Astrocyte of the hippocampus (primary cell): ENCODE results near the gene EYA2.

Source experiments
- DNase-seq: peaks from one replicate; pipeline ENCODE4 v3.0.0; 2011; ENCODE audit warnings: low read depth, low spot score

Gene EYA2

DNA sequence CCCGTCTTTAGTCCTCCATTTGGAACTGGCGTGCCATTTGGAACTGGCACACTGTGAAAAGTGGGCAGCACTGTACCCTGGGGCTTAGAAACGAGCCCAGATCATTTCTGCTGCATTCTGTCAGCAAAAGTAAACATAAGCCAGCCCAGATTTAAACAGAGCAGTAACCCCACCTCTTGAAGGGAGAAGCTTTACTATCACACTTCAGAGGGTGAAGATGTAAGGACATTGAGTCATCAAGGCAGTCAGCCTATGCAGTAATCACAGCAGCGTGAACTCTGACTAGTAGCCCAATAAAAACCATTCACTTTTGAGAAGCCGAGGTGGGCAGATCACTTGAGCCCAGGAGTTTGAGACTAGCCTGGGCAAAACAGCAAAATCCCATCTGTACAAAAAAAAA lies 216.9 kb downstream of the EYA2 start:
- DNase-seq: no peak

DNA sequence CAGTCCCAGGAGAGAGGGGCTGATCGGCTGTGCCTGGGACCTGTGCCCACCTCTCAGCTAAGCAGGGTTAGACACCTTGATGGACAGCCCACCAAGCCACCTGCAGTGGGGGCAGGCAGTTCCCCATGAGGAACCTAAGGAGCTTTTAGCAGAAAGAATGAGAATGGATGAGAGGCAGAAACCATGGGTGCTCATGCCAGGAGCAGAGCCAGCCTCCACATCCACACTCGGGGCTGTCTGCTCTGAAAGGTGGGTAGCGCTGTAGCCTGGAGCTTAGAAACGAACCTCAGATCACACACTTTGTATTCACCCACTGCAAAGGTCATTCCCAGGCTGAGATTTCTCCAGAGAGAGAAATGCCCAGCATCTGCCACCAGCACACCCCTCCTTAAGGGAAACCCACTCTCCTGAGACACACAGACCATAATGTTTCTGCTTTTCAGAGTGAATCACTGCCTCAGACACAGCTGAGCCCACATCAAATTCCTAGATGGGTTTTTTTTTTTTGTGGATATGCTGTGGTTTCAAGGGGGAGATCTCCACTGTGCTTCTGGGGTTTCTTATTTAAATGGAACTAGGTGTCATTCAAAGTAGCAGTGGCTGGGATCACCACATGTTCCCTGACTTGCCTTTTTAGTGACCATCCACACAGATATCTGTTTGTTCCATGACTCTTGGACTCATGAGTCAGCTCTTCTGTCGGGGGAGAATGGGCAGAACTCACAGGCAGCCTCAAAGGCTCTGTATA lies 218.9 kb downstream of the EYA2 start:
- DNase-seq: peak; percentile 69

DNA sequence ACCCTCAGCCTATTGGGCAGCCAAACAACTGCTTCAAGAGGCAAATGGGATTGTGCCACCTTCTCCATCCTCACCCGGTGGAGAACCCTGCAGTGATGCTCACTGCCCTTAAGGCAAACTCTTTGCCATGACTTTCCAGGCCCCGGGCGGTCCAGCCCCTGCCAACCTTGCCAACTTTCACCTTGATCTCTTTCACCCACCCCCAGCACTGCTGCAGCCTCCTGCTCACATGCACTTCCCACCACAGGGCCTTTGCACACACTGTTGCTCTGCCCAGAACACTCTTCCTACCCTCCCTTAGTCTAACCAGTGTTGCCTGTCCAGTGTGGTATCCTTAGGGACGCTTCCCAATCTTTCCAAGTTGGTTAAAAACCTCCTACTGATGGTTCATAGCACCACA lies 221.1 kb downstream of the EYA2 start:
- DNase-seq: no peak

DNA sequence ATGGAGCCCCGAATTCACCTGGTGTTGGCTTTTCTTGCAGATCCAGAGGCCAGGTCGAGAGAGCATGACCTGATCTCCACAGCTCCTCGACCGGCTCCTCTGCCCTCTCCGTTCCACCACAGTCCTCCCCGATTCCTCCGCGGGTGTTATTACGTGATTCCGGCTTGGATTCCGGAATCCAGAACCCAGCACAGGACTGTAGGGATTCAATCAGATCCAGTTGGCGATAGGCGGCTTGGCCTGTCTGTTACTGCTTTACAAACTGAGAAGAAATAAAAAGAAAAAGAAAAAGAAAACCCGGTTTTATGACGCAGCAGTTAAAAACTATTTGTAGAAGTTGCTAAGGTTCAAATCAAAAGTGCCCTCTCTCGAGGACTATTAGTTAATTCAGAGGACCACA lies 222.7 kb downstream of the EYA2 start:
- no peak for DNase-seq

DNA sequence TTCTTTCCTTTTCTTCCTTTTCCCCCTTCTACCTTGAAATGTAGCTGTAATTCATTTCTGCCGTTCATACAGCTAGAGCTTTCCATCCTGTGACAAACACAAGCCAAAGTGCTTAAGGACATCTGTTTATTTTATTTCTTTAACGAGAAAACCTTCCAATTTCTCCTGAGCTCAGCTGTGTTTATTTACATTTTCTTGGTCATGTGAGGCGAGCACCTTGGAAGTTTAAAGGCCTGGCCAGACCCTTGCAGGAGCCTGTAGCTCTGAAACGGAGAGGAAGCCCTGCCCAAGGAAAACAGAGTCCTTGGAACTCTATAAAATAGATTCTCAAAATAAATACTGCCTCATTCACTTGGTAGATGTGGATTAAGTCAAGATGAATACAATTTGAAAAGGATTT lies 223.1 kb downstream of the EYA2 start:
- peak; percentile 26 for DNase-seq

DNA sequence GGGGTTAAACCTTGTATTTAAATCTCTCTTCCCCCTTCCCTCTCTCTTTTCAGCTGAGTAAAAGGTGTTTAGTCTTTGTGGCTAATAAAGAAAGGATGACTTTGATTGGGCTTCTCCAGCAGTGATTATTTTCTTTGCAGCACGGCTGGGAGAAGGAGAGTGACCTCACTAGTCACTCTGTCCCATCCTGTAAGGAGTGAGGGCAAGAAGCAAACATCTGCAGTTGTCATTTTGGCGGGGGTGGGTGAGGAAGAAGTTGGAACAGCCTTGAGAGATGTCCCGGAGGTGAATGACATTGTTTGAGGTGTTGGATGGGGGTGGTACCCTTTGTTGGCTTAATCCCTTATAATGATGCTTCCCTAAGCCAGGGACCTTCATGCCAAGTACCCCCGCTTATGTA lies 223.6 kb downstream of the EYA2 start:
- peak; percentile 20 for DNase-seq

DNA sequence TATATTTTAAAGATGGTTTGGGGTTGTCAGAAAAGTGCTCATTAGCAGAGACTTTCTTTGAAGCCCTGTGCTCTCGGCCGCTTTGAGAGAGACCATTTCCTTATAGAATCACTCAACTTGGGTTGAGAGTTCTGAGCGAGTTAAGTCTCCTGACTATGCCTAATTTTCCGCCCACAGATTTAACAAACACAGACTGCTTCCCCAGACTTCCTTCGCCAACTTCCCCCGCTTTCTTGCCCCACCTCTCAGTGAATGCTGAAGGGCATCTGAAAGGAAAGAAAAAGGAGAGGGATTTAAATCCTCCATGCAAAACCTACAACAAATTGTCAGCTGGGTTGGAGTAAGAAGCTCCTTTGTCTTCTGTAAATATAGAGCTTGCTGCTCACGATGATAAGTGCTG lies 224.0 kb downstream of the EYA2 start:
- peak; percentile 20 for DNase-seq

DNA sequence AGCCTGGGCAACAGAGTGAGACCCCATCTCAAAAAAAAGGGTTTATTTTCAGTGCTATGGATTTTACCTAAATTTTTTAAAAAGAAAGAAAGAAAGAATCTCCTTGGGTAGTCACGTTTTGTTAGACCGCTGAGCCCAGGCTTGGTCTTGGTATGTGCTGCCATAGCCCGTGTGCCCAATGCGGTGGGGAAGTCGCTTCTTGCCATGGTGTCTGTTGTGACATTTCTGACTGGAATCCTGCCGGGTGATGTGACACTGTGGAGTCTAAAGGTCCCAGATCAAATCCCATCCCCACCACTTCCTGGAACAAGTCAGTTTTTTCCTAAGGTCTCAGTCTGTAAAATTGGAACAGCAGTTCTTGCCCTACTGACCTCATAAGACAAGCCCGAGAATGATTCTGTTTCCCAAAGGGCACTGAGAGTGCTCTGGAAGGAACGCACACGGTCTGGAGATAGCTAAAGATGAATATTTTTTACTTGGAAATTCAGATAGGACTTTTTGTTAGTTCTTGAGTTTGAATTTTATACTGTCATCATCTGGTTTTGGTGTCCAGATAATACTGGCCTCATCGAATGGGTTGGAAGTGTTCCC lies 225.8 kb downstream of the EYA2 start:
- no peak for DNase-seq

DNA sequence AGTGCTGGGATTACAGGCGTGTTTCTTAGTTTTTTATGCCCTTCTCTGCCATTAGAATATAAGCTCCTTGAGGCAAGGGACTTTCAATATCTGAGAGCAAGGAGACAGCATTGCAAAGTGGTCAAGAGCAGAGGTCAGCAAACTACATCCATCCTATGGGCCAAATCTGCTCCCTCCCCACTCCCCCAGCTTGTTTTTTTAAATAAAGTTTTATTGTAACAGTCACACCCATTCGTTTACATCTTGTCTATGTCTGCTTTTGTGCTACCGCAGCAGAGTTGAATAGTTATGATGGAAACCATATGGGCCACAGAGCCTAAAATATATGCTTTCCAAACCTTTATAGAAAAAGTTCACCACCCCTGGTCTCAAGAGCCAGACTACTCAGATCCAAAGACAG lies 227.9 kb downstream of the EYA2 start:
- DNase-seq: no peak

DNA sequence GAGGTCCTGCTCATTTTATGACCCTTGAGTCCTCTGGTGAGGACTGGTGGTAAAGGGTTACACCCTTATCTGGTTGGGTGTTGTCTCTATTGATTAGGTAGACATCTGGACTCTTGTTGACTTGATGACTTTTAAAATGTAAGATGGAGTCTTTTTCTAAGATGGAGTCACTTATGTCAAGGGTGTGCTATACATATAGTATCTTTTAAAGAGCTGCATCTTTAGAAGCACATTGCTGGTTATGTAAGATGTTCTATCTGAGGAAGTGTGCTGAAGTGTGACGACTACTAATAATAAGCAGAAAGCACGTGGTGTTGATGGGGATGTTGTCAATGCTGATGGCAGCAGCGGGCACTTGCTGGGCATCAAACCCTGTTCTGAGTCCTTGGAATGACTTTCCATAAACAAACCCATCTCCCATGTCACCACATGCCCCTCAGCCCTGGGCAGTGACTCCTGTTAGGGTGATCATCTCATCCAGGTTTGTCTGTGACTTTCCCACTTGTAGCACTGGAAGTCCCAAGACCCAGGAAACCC lies 229.6 kb downstream of the EYA2 start:
- DNase-seq: no peak

DNA sequence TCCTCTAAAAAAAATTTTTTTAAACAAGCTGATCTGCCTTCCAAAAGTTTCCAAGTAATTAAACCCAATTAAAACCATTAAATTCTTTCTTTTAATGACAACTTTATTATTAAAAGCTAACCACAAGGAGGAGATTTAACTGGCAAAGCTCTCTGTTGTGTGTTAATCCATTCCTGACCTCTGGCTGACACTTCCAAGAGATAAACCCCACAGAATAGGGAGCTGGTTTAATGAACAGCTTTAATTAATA lies 230.8 kb downstream of the EYA2 start:
- no peak for DNase-seq

DNA sequence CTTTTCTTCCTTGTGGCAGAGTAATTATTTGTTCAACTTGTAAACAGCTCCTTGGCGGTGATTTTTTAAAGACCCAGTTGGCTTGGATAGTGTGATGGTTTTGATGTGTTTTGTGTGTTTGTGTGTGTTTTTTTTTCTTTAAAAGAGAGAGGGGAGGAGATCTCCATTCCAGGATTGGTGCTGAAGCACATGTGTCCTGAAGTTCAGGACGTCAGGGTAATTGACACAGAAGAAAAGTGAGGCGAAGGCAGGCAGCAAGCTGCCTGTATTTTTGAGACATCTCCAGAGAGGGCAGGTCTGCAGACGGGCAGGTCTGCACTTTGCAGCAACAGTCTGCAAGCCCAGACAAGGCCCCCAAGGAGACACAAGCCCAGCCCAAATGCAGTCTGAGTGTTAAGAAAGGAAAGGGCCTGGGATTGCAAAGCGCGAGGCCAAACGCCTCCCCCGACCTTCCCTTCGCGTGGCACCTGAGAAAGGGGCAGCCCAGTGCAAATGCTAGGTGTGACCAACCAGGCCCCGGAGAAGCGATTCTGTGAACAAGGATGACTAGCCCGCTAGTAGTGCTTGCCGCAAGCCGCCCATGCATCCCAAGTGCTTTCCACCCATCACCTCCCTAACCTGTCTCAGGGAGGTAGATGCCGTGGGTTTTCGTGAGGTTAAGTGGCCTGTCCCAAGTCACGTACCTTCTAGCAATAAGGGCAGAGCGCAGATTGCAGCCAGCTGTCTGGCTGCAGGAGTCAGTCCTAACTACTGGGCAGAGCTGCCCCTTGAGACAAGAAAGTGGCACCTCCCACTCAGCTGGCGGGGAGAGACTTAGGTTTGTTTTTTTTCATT lies 231.3 kb downstream of the EYA2 start:
- peak; percentile 64 for DNase-seq

DNA sequence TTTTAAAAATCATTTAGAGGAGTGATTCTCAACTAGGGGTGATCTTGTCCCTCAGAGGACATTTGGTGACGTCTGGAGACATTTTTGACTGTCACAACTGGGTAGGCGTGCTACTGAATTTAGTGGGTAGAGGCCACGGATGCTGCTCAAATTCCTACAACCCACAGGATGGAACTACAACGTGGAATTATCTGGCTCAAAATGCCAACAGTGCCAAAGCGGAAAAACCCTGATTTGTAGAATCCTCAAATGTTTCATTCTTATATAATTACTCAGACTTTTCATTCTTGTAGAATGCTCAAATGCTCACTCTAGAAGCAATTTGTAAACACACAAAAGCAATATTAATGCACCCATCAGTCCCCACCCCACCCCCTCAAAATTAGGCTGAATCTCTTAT lies 232.1 kb downstream of the EYA2 start:
- DNase-seq: peak; percentile 79

DNA sequence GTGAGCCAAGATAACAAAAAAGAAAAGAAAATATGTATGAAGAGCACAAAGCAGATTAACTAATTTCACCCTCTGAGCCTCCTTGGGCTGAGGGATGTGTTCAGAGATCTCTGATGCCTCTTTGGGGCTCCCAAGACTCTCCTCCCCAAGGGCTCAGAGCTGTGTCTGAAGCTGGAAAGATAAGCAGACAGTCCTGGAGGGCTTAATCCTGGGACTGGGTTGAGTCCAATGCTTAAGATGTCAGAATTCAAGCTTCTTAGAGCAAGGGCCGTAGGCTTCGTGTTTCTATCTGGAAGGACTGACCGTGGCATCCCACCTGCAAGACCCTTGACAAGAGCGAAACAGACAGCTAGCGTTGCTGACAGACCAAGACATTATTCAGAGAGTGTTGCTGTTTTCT lies 232.9 kb downstream of the EYA2 start:
- no peak for DNase-seq

DNA sequence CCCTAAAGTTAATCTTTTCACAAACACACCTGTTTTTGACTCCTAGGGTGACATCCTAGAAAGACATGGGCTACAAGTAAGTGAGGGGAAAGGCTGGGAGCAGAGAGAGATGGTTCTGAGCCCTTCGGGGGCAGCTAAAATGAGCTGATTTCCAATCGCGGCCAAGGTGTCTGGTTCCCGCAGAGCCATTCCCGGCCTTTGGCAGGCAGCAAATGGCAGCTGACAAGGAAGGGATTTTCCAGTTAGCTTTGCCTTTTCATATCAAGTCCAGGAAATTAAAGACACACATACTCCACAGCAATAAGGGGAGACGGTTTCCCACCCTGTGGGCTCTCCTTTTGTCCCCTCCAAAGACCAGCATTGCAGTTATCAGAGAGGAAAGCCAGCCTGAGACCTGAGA lies 233.4 kb downstream of the EYA2 start:
- DNase-seq: peak; percentile 35

DNA sequence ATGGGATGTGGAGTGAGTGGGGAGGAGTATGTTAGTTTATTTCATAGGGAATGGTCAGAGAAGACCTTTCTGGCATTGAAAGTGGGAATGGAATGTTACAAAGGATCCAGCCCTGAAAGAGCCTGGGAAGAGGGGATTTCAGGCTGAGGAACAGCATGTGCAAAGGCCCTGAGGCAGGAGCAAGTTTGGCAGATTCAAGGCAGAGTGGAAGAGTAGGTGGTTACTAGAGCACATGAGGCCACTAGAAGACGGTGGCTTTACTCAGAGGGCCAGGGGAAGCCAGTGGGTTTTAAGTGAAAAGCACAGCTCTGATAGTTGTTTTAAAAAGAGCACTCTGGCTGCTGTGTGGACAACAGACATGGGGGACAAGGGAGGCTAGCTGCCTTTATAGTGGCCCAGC lies 234.7 kb downstream of the EYA2 start:
- no peak for DNase-seq

DNA sequence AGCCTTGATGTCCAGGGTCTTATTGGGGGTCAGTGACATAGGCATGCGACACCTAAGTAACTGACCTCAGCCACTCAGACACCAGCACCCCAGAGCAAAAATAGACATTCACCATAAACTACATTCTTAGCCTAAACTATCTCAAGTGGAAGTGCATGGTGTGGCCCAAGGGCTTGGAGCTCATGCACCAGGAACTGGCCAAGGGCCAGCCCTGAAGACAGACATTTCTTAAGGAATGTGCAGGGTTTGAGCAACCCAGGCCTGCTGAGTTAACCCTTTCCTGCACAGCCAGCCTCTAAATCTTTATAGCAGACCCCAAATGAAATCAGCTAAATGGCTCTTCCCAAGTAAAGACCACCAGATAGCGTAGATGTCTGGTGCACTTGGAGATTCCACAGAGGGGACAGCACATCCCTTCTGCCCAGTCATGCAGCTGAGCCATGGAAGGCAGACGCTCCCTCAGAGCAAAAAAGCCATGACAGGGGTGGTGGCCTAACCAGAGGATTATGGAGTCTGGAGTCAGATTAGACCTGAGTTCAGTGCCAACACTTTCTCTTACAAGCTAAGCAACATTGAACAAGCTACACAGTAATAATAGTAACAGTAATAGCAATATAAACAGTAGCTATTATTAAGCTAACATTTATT lies 239.3 kb downstream of the EYA2 start:
- DNase-seq: peak; percentile 81

DNA sequence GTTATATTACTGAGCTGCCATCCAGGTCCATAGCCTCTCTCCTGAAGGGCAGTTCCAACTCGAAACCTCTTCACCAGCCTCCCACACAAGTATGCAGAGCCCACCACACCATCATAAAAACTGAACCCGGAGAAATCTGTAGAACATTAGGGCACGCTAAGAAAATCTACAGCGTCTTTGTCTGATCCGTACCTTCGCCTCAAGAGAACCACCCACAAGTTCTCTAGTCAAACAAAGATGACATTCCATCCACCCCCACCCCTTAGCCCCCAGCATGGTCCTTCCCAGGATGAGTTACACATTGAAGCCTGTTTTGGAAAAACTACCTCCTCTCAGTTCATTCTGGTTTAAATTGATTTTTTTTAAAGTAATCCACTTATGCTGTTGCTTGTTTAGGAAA lies 242.1 kb downstream of the EYA2 start:
- no peak for DNase-seq

DNA sequence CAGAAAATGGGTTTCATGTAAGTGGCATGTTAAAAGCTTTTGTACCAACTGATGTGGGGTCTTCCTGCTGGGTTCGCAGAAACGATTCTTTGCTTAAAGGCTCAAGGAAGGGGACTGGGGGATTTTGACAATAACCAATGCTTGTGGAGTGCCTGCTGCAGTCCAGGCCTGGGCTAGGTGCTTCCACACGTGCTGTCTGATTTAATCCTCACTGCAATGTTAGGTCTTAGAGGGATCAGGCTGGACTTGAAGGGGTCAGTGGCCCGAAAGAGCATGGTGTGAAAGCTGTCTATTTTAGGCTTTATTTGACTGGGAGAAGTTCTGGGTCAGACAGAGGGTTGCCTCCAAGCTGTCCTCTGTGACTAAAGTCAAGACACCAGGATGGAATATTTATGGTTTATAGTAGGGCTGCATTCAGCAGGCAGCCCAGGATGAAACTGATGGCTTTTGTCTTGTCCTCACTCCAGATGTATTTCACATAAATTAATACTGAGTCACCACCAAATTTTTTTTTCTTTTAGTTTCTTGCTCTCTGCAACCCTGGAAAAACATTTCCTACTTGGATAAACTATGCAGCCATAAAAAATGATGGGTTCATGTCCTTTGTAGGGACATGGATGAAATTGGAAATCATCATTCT lies 242.7 kb downstream of the EYA2 start:
- DNase-seq: no peak

DNA sequence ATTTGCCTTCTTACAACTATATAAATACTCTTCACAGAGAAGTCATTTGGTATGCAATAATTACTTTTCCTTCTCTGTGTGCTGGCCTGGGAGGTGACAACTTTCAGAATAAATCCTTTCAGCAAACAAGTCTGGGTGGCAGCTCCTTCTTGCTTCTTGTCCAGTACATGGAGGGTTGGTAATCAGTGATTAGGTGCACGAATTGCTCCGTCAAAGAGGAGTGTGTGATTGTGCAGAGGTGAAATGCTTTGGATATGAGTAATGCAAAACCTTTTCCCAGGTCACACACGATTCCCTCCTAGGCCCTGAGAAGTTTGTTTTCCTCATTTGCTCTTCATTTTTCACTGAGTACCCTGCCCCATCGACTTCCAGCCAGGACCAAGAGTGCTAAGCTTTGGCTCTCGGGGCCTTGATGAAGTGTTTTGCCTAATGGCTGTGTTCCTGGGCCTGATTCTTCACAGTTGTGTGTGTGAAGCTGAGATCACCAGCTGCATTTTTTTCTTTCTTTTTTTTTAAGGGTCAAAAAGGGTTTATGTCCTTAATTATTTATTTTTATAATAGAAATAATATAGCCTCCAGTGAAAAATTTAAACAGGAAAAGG lies 245.4 kb downstream of the EYA2 start:
- DNase-seq: peak; percentile 19

DNA sequence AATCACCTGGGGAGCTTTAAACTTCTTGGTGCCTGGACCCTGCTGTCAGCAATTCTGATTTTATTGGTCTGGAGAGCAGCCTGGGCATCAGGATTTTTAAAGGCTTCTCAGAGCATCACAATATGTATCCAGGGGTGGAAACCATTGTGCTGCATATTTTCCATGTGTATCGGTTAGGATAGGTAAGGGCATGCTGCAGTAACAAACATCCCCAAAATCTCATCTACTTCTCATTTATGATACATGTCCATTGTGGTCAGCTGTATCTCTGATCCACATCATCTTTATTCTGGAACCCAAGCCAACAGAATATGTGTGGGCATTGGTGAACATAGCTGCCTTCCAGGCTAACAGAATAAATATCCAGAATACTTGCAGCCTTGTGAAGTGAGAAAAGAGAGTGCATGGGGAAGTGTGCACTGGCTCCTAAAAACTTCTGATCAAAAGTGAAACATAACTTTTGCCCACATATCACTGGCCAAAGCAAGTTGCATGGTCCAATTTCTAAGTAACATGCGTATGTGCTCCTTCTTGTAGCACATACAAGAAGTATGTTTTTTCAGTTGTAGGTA lies 246.8 kb downstream of the EYA2 start:
- DNase-seq: no peak
